ENCODE measurements around the gene RERG.

Gene RERG

GRCh38 chr12:15253990-15254389, 32.8 kb upstream of the RERG start:
- TF ChIP-seq CTCF (IDR thresholded peaks at IDR 0.05; ENCODE audit: borderline replicate concordance, control extremely low read depth, extremely low read depth, insufficient read depth, missing control alignments), result no peak
- no peak for DNase-seq (ENCODE audit: low spot score)
- in situ Hi-C loops (cut with MboI; ENCODE audit: low sequenced_read_pairs, unreplicated experiment), result no loop called here

- no peak for TF ChIP-seq CTCF (IDR thresholded peaks at IDR 0.05; ENCODE audit: borderline replicate concordance, control extremely low read depth, extremely low read depth, insufficient read depth, missing control alignments)
- no peak for DNase-seq (ENCODE audit: low spot score)
- in situ Hi-C loops (cut with MboI; ENCODE audit: low sequenced_read_pairs, unreplicated experiment), result no loop called here
Observed at GRCh38 chr12:15244926-15245325, 23.7 kb upstream of the RERG start.

- TF ChIP-seq CTCF (IDR thresholded peaks at IDR 0.05; ENCODE audit: borderline replicate concordance, control extremely low read depth, extremely low read depth, insufficient read depth, missing control alignments), result no peak
- DNase-seq (ENCODE audit: low spot score), result no peak
- in situ Hi-C loops (cut with MboI; ENCODE audit: low sequenced_read_pairs, unreplicated experiment), result no loop called here
Observed at GRCh38 chr12:15244341-15244740, 23.1 kb upstream of the RERG start.

- in situ Hi-C loops (cut with MboI; ENCODE audit: low sequenced_read_pairs, unreplicated experiment), result no loop called here
- no peak for TF ChIP-seq CTCF (IDR thresholded peaks at IDR 0.05; ENCODE audit: borderline replicate concordance, control extremely low read depth, extremely low read depth, insufficient read depth, missing control alignments)
- DNase-seq (ENCODE audit: low spot score), result no peak
Observed at GRCh38 chr12:15243102-15243501, 21.9 kb upstream of the RERG start.

GRCh38 chr12:15240898-15241297, 19.7 kb upstream of the RERG start:
- in situ Hi-C loops (cut with MboI; ENCODE audit: low sequenced_read_pairs, unreplicated experiment), result no loop called here
- DNase-seq (ENCODE audit: low spot score), result no peak
- no peak for TF ChIP-seq CTCF (IDR thresholded peaks at IDR 0.05; ENCODE audit: borderline replicate concordance, control extremely low read depth, extremely low read depth, insufficient read depth, missing control alignments)

GRCh38 chr12:15234508-15234907, 13.3 kb upstream of the RERG start:
- no peak for DNase-seq (ENCODE audit: low spot score)
- in situ Hi-C loops (cut with MboI; ENCODE audit: low sequenced_read_pairs, unreplicated experiment), result no loop called here
- TF ChIP-seq CTCF (IDR thresholded peaks at IDR 0.05; ENCODE audit: borderline replicate concordance, control extremely low read depth, extremely low read depth, insufficient read depth, missing control alignments), result no peak

- in situ Hi-C loops (cut with MboI; ENCODE audit: low sequenced_read_pairs, unreplicated experiment), result no loop called here
- DNase-seq (ENCODE audit: low spot score), result no peak
- TF ChIP-seq CTCF (IDR thresholded peaks at IDR 0.05; ENCODE audit: borderline replicate concordance, control extremely low read depth, extremely low read depth, insufficient read depth, missing control alignments), result no peak
Observed at GRCh38 chr12:15234011-15234410, 12.8 kb upstream of the RERG start.
